Mesendoderm (in vitro differentiated cells): ENCODE data around the gene JAZF1.

ENCODE experiments used
- DNase-seq: peaks from one replicate; pipeline ENCODE4 v3.0.0; 2013
- H2AK5ac ChIP-seq: 2 replicates; pipeline ENCODE4 v1.6.1; 2013; ENCODE audit warnings: low read length, inconsistent platforms
- H2BK120ac ChIP-seq: 2 replicates; pipeline ENCODE4 v1.6.1; 2013; ENCODE audit warnings: low read depth, mild to moderate bottlenecking, low read length, moderate library complexity, mixed read lengths
- H2BK15ac ChIP-seq: replicated peaks from 2 replicates; pipeline ENCODE4 v1.6.1; 2013; ENCODE audit warnings: low read depth, mild to moderate bottlenecking, moderate library complexity
- H2BK5ac ChIP-seq: 2 replicates; pipeline ENCODE4 v1.6.1; 2013; ENCODE audit warnings: low read length, inconsistent platforms
- H3K18ac ChIP-seq: 2 replicates; pipeline ENCODE4 v1.6.1; 2013; ENCODE audit warnings: mild to moderate bottlenecking, low read length, mixed read lengths
- H3K23ac ChIP-seq: one replicate; pipeline ENCODE4 v1.6.1; 2013; ENCODE audit warnings: low read length
- H3K27ac ChIP-seq: 2 replicates; pipeline ENCODE4 v1.5.1; 2013; ENCODE audit warnings: low read depth, mild to moderate bottlenecking, inconsistent platforms, low read length, moderate library complexity
- H3K27me3 ChIP-seq: 2 replicates; pipeline ENCODE4 v1.6.1; 2013; ENCODE audit warnings: low read length, control low read depth, mild to moderate bottlenecking, inconsistent platforms; ENCODE audit not compliant: insufficient read depth, poor library complexity
- H3K36me3 ChIP-seq: 2 replicates; pipeline ENCODE4 v1.6.1; 2013; ENCODE audit warnings: low read length, inconsistent platforms; ENCODE audit not compliant: control insufficient read depth, insufficient read depth
- H3K4ac ChIP-seq: one replicate; pipeline ENCODE4 v1.6.1; 2013; ENCODE audit warnings: low read depth, mild to moderate bottlenecking, low read length, moderate library complexity
- H3K4me1 ChIP-seq: 2 replicates; pipeline ENCODE4 v1.6.1; 2013; ENCODE audit warnings: low read depth, low read length, inconsistent platforms; ENCODE audit not compliant: control insufficient read depth
- H3K4me2 ChIP-seq: 2 replicates; pipeline ENCODE4 v1.6.1; 2013; ENCODE audit warnings: low read length
- H3K4me3 ChIP-seq: 2 replicates; pipeline ENCODE4 v1.5.1; 2013; ENCODE audit warnings: mild to moderate bottlenecking, low read length
- H3K56ac ChIP-seq: one replicate; pipeline ENCODE4 v1.6.1; 2013; ENCODE audit warnings: low read length
- H3K79me1 ChIP-seq: 2 replicates; pipeline ENCODE4 v1.6.1; 2013; ENCODE audit warnings: low read length, inconsistent platforms
- H3K79me2 ChIP-seq: 2 replicates; pipeline ENCODE4 v1.6.1; 2013; ENCODE audit warnings: mild to moderate bottlenecking, low read length; ENCODE audit not compliant: control insufficient read depth, insufficient read depth
- H3K9ac ChIP-seq: 2 replicates; pipeline ENCODE4 v1.6.1; 2013; ENCODE audit warnings: low read length, inconsistent platforms
- H4K5ac ChIP-seq: one replicate; pipeline ENCODE4 v1.6.1; 2013; ENCODE audit warnings: low read length
- H4K8ac ChIP-seq: one replicate; pipeline ENCODE4 v1.6.1; 2013; ENCODE audit warnings: low read depth, mild to moderate bottlenecking, control low read depth, low read length, moderate library complexity
- WGBS: extraction: QIAGEN DNeasy Blood & Tissue Kit; methylation state at CpG from one replicate; pipeline ENCODE4 v1.1.7; 2013; ENCODE audit warnings: low lambda C conversion rate, missing lambda C conversion rate; ENCODE audit not compliant: insufficient coverage; ENCODE audit errors: extremely low coverage; 5-methylcytosine and 5-hydroxymethylcytosine counted together

The JAZF1 gene

GRCh38 chr7:28124413-28124812, 56.2 kb downstream of the JAZF1 start:
- H3K4me3 ChIP-seq = no peak overlapping the region

GRCh38 chr7:28123752-28124151, 56.8 kb downstream of the JAZF1 start:
- Histone ChIP-seq H4K5ac (no peak overlapping the region), H3K56ac (no peak overlapping the region), H3K27ac (no peak overlapping the region), H4K8ac (no peak overlapping the region), H3K79me1 (no peaks in the 10 kb centered on the region), H3K79me2 (no peaks in the 10 kb centered on the region), H3K4me2 (no peak overlapping the region), H2BK120ac (no peak overlapping the region), H3K27me3 (peaks cover 2% of the 10 kb centered on the region), H3K23ac (no peak overlapping the region), H3K4me3 (no peak overlapping the region), H2BK15ac (no peak overlapping the region), H3K4ac (no peak overlapping the region), H3K18ac (no peak overlapping the region), H3K36me3 (no peaks in the 10 kb centered on the region), H3K9ac (no peak overlapping the region), H3K4me1 (peaks cover 8% of the 10 kb centered on the region), H2BK5ac (no peak overlapping the region), H2AK5ac (no peak overlapping the region)
- DNase-seq = no peak
- no CpG with 5 or more reads among the region's 5 CpGs for WGBS

More at GRCh38 chr7:28124413-28124812, 56.2 kb downstream of the JAZF1 start:
- Histone ChIP-seq H3K79me2 (no peaks in the 10 kb centered on the region), H3K56ac (no peak overlapping the region), H3K36me3 (no peaks in the 10 kb centered on the region), H3K4me1 (peaks cover 8% of the 10 kb centered on the region), H3K23ac (no peak overlapping the region), H3K18ac (no peak overlapping the region), H3K4ac (no peak overlapping the region), H4K5ac (no peak overlapping the region), H2BK5ac (no peak overlapping the region), H3K9ac (no peak overlapping the region), H2BK120ac (no peak overlapping the region), H2BK15ac (no peak overlapping the region), H4K8ac (no peak overlapping the region), H3K79me1 (no peaks in the 10 kb centered on the region), H2AK5ac (no peak overlapping the region), H3K27me3 (peaks cover under 1% of the 10 kb centered on the region), H3K4me2 (no peak overlapping the region), H3K27ac (no peak overlapping the region)
- DNase-seq = no peak
- no CpG with 5 or more reads among the region's 2 CpGs for WGBS

- Histone ChIP-seq H3K4me2 (no peak overlapping the region), H3K18ac (no peak overlapping the region), H3K4ac (no peak overlapping the region), H3K56ac (no peak overlapping the region), H3K27me3 (peaks cover 2% of the 10 kb centered on the region), H2BK5ac (no peak overlapping the region), H2AK5ac (no peak overlapping the region), H4K8ac (no peak overlapping the region), H3K36me3 (no peaks in the 10 kb centered on the region), H4K5ac (no peak overlapping the region), H3K79me1 (no peaks in the 10 kb centered on the region), H3K23ac (no peak overlapping the region), H3K9ac (no peak overlapping the region), H2BK15ac (no peak overlapping the region), H3K79me2 (no peaks in the 10 kb centered on the region), H3K4me3 (no peak overlapping the region), H2BK120ac (no peak overlapping the region), H3K4me1 (peaks cover 8% of the 10 kb centered on the region), H3K27ac (no peak overlapping the region)
- WGBS = no CpG with 5 or more reads among the region's 5 CpGs
- no peak for DNase-seq
These were observed 59.1 kb downstream of the JAZF1 start for GRCh38 chr7:28121496-28121895.

GRCh38 chr7:28116041-28116440, 64.6 kb downstream of the JAZF1 start:
- no peak overlapping the region for H2BK120ac ChIP-seq
- H3K18ac ChIP-seq = no peak overlapping the region
- DNase-seq = no peak
- H4K5ac ChIP-seq = no peak overlapping the region
- no CpG with 5 or more reads among the region's 2 CpGs for WGBS
- H3K79me1 ChIP-seq = no peaks in the 10 kb centered on the region
- no peak overlapping the region for H3K23ac ChIP-seq
- no peak overlapping the region for H3K4me2 ChIP-seq
- peaks cover 2% of the 10 kb centered on the region for H3K27me3 ChIP-seq
- no peak overlapping the region for H3K56ac ChIP-seq
- H3K27ac ChIP-seq = no peak overlapping the region
- H3K9ac ChIP-seq = no peak overlapping the region
- H2AK5ac ChIP-seq = no peak overlapping the region
- H3K4ac ChIP-seq = no peak overlapping the region
- H3K79me2 ChIP-seq = no peaks in the 10 kb centered on the region
- no peaks in the 10 kb centered on the region for H3K4me1 ChIP-seq
- H2BK15ac ChIP-seq = no peak overlapping the region
- no peaks in the 10 kb centered on the region for H3K36me3 ChIP-seq
- no peak overlapping the region for H3K4me3 ChIP-seq
- no peak overlapping the region for H2BK5ac ChIP-seq
- H4K8ac ChIP-seq = no peak overlapping the region

GRCh38 chr7:28115261-28115660, 65.3 kb downstream of the JAZF1 start:
- peaks cover 2% of the 10 kb centered on the region for H3K27me3 ChIP-seq
- H3K4ac ChIP-seq = no peak overlapping the region
- H3K79me2 ChIP-seq = no peaks in the 10 kb centered on the region
- DNase-seq = no peak
- H2AK5ac ChIP-seq = no peak overlapping the region
- H3K23ac ChIP-seq = no peak overlapping the region
- H3K79me1 ChIP-seq = no peaks in the 10 kb centered on the region
- H3K4me2 ChIP-seq = no peak overlapping the region
- no peak overlapping the region for H3K9ac ChIP-seq
- H3K4me1 ChIP-seq = no peaks in the 10 kb centered on the region
- no peak overlapping the region for H3K27ac ChIP-seq
- no peak overlapping the region for H2BK5ac ChIP-seq
- H3K56ac ChIP-seq = no peak overlapping the region
- H3K18ac ChIP-seq = no peak overlapping the region
- no peak overlapping the region for H3K4me3 ChIP-seq
- H2BK15ac ChIP-seq = no peak overlapping the region
- H3K36me3 ChIP-seq = no peaks in the 10 kb centered on the region
- WGBS = no CpG with 5 or more reads among the region's 1 CpG
- no peak overlapping the region for H2BK120ac ChIP-seq
- H4K5ac ChIP-seq = no peak overlapping the region
- no peak overlapping the region for H4K8ac ChIP-seq

GRCh38 chr7:28114056-28114455, 66.5 kb downstream of the JAZF1 start:
- H3K9ac ChIP-seq = no peak overlapping the region
- no peak for DNase-seq
- H3K27me3 ChIP-seq = no peaks in the 10 kb centered on the region
- no peak overlapping the region for H3K27ac ChIP-seq
- H4K8ac ChIP-seq = no peak overlapping the region
- H2BK120ac ChIP-seq = no peak overlapping the region
- no peak overlapping the region for H2BK15ac ChIP-seq
- H2BK5ac ChIP-seq = no peak overlapping the region
- H3K79me2 ChIP-seq = no peaks in the 10 kb centered on the region
- no peak overlapping the region for H3K4me3 ChIP-seq
- no peak overlapping the region for H3K18ac ChIP-seq
- H3K56ac ChIP-seq = no peak overlapping the region
- no peak overlapping the region for H2AK5ac ChIP-seq
- no peak overlapping the region for H3K4me2 ChIP-seq
- H3K36me3 ChIP-seq = no peaks in the 10 kb centered on the region
- no peaks in the 10 kb centered on the region for H3K79me1 ChIP-seq
- H3K23ac ChIP-seq = no peak overlapping the region
- no peak overlapping the region for H4K5ac ChIP-seq
- H3K4me1 ChIP-seq = no peaks in the 10 kb centered on the region
- no peak overlapping the region for H3K4ac ChIP-seq
- no CpG with 5 or more reads among the region's 4 CpGs for WGBS
